Mesothelial cell of epicardium (in vitro differentiated cells): ENCODE results near the gene ARHGAP22. TPM values are rescaled to one million over a fixed set of nuclear protein-coding genes. Genes with fewer than 3 reads are reported as not detected.

Source experiments
- DNase-seq, 2 experiments: peaks; one replicate each; pipeline ENCODE4 v3.0.0; 2021; ENCODE audit warnings: low spot score in 2 of 2; ENCODE audit not compliant: unreplicated experiment in 2 of 2
- H3K27ac Mint-ChIP-seq: 2 replicates; pipeline ENCODE4 v1.8.0; 2021; ENCODE audit warnings: mixed read lengths
- H3K27me3 Mint-ChIP-seq: 2 replicates; pipeline ENCODE4 v1.8.0; 2021; ENCODE audit warnings: low read depth, mixed read lengths
- H3K36me3 Mint-ChIP-seq: 2 replicates; pipeline ENCODE4 v1.8.0; 2021; ENCODE audit warnings: mixed read lengths
- H3K4me1 Mint-ChIP-seq: 2 replicates; pipeline ENCODE4 v1.8.0; 2021; ENCODE audit warnings: mixed read lengths
- H3K4me3 Mint-ChIP-seq: 2 replicates; pipeline ENCODE4 v1.8.0; 2021; ENCODE audit warnings: mild to moderate bottlenecking, moderate library complexity, mixed read lengths
- H3K9me3 Mint-ChIP-seq: 2 replicates; pipeline ENCODE4 v1.8.0; 2021; ENCODE audit warnings: mixed read lengths
- CTCF ChIP-seq: fragments of 200-600 bp; sonication (generic); IDR thresholded peaks from one replicate; pipeline ENCODE4 v1.5.0; 2021; ENCODE audit warnings: antibody characterized with exemption; ENCODE audit not compliant: unreplicated experiment
- total RNA-seq: library from RNA; stranded (reverse); gene quantifications from 3 replicates; pipeline ENCODE4 v1.2.1, GENCODE V29; 2021

ARHGAP22 gene
- total RNA-seq, 1 donor from 2014 or later: 2.9 TPM

- Mint-ChIP-seq H3K36me3 (no peaks in the 10 kb centered on the region), H3K27ac (no peak overlapping the region), H3K4me1 (peaks cover 4% of the 10 kb centered on the region), H3K9me3 (peaks cover 24% of the 10 kb centered on the region), H3K27me3 (peaks cover 19% of the 10 kb centered on the region), H3K4me3 (no peak overlapping the region)
- no peak for TF ChIP-seq CTCF
- no peak for DNase-seq
Measured at GRCh38 chr10:48516911-48517310, 88.0 kb downstream of the ARHGAP22 start.

- peaks cover 24% of the 10 kb centered on the region for H3K9me3 Mint-ChIP-seq
- TF ChIP-seq CTCF: no peak
- H3K4me3 Mint-ChIP-seq: no peak overlapping the region
- no peak overlapping the region for H3K27ac Mint-ChIP-seq
- no peaks in the 10 kb centered on the region for H3K36me3 Mint-ChIP-seq
- DNase-seq: no peak
- peaks cover 4% of the 10 kb centered on the region for H3K27me3 Mint-ChIP-seq
- H3K4me1 Mint-ChIP-seq: no peaks in the 10 kb centered on the region
Measured at GRCh38 chr10:48514916-48515315, 90.0 kb downstream of the ARHGAP22 start.

GRCh38 chr10:48514255-48514654 is 90.6 kb downstream of the ARHGAP22 start:
- no peak overlapping the region for H3K4me3 Mint-ChIP-seq
- H3K27me3 Mint-ChIP-seq: no peaks in the 10 kb centered on the region
- H3K4me1 Mint-ChIP-seq: no peaks in the 10 kb centered on the region
- no peak for TF ChIP-seq CTCF
- H3K36me3 Mint-ChIP-seq: no peaks in the 10 kb centered on the region
- H3K27ac Mint-ChIP-seq: no peak overlapping the region
- DNase-seq: no peak
- peaks cover 24% of the 10 kb centered on the region for H3K9me3 Mint-ChIP-seq

- Mint-ChIP-seq H3K4me1 (no peaks in the 10 kb centered on the region), H3K9me3 (peaks cover 24% of the 10 kb centered on the region), H3K36me3 (no peaks in the 10 kb centered on the region), H3K27ac (no peak overlapping the region), H3K4me3 (no peak overlapping the region), H3K27me3 (no peaks in the 10 kb centered on the region)
- DNase-seq: no peak
- TF ChIP-seq CTCF: no peak
Measured at GRCh38 chr10:48512861-48513260, 92.0 kb downstream of the ARHGAP22 start.

GRCh38 chr10:48511875-48512231 is 93.0 kb downstream of the ARHGAP22 start:
- Mint-ChIP-seq H3K27ac (no peak overlapping the region), H3K4me1 (peaks cover 1% of the 10 kb centered on the region), H3K4me3 (no peak overlapping the region), H3K9me3 (peaks cover 21% of the 10 kb centered on the region), H3K27me3 (no peaks in the 10 kb centered on the region), H3K36me3 (no peaks in the 10 kb centered on the region)
- DNase-seq: no peak
- no peak for TF ChIP-seq CTCF
